HG03342 (cell line): ENCODE data around the gene SCIN.
"Not testable (repeated sequence)": the region's sequence is repeated elsewhere in the genome, so short reads cannot be mapped to it uniquely, and the experiment has no call there.

Source experiments
- ATAC-seq: cut with Tn5 transposase; IDR thresholded peaks from one replicate; pipeline ENCODE4 v1.9.1; 2021; ENCODE audit warnings: mild to moderate bottlenecking, moderate library complexity; ENCODE audit not compliant: unreplicated experiment

SCIN gene

GRCh38 chr7:12570534-12571461 is at the start of gene SCIN:
Gene SCIN, plus strand, starts transcription at chr7:12570720. Its CDS starts 67 bp downstream, at chr7:12570787.
- ATAC-seq, result peak; percentile 31

- peak; percentile 83 for ATAC-seq
Measured at GRCh38 chr7:12524794-12525386, 45.6 kb upstream of the SCIN start.

- not testable (repeated sequence) for ATAC-seq
Measured at GRCh38 chr7:12526693-12527092, 43.8 kb upstream of the SCIN start.

- not testable (repeated sequence) for ATAC-seq
Measured at GRCh38 chr7:12527670-12528069, 42.9 kb upstream of the SCIN start.

- ATAC-seq, result no peak
Measured at GRCh38 chr7:12529971-12530710, 40.4 kb upstream of the SCIN start.

- no peak for ATAC-seq
Measured at GRCh38 chr7:12531784-12532183, 38.7 kb upstream of the SCIN start.

GRCh38 chr7:12534046-12534445 is 36.5 kb upstream of the SCIN start:
- no peak for ATAC-seq

- no peak for ATAC-seq
Measured at GRCh38 chr7:12539681-12540080, 30.8 kb upstream of the SCIN start.

- no peak for ATAC-seq
Measured at GRCh38 chr7:12540850-12541249, 29.7 kb upstream of the SCIN start.

GRCh38 chr7:12543586-12543985 is 26.9 kb upstream of the SCIN start:
- no peak for ATAC-seq

- no peak for ATAC-seq
Measured at GRCh38 chr7:12549106-12549505, 21.4 kb upstream of the SCIN start.

GRCh38 chr7:12550956-12551355 is 19.6 kb upstream of the SCIN start:
- no peak for ATAC-seq

- no peak for ATAC-seq
Measured at GRCh38 chr7:12552876-12553275, 17.6 kb upstream of the SCIN start.

- ATAC-seq, result no peak
Measured at GRCh38 chr7:12553416-12553815, 17.1 kb upstream of the SCIN start.

GRCh38 chr7:12554351-12554750 is 16.2 kb upstream of the SCIN start:
- no peak for ATAC-seq

GRCh38 chr7:12554872-12555271 is 15.6 kb upstream of the SCIN start:
- ATAC-seq, result no peak

- not testable (repeated sequence) for ATAC-seq
Measured at GRCh38 chr7:12555695-12556094, 14.8 kb upstream of the SCIN start.

- not testable (repeated sequence) for ATAC-seq
Measured at GRCh38 chr7:12556139-12556792, 14.3 kb upstream of the SCIN start.

- no peak for ATAC-seq
Measured at GRCh38 chr7:12557282-12557681, 13.2 kb upstream of the SCIN start.

- ATAC-seq, result no peak
Measured at GRCh38 chr7:12564996-12565764, 5.3 kb upstream of the SCIN start.
